ENCODE results near the gene SPRTN. TPM values are rescaled to one million over a fixed set of nuclear protein-coding genes. Genes with fewer than 3 reads are reported as not detected.

The SPRTN gene
- total and polyA plus RNA-seq, 2 of the 8 experiments (the other 6 are each of a cell fraction or from before 2014, with no cell fraction given): 6.6 to 15.1 TPM

GRCh38 chr1:231385416-231385748 lies 47.3 kb downstream of the SPRTN start (continued):
- TF ChIP-seq MAX (IDR thresholded peaks at IDR 0.05): no peak
- TF ChIP-seq PHF8 (conservative IDR thresholded peaks at IDR 0.05; ENCODE audit: low read depth, low read length): no peak
